ENCODE results near the gene NEXN. TPM values are rescaled to one million over a fixed set of nuclear protein-coding genes. Genes with fewer than 3 reads are reported as not detected.

Gene NEXN
- total RNA-seq (0.39 and 0.81 TPM in 2 replicates), polyA plus RNA-seq (0.07 and 0.09 TPM in 2 replicates), polyA minus RNA-seq (0.17 and 0.21 TPM in 2 replicates)
- total RNA-seq (2013): 4.8 TPM

DNA sequence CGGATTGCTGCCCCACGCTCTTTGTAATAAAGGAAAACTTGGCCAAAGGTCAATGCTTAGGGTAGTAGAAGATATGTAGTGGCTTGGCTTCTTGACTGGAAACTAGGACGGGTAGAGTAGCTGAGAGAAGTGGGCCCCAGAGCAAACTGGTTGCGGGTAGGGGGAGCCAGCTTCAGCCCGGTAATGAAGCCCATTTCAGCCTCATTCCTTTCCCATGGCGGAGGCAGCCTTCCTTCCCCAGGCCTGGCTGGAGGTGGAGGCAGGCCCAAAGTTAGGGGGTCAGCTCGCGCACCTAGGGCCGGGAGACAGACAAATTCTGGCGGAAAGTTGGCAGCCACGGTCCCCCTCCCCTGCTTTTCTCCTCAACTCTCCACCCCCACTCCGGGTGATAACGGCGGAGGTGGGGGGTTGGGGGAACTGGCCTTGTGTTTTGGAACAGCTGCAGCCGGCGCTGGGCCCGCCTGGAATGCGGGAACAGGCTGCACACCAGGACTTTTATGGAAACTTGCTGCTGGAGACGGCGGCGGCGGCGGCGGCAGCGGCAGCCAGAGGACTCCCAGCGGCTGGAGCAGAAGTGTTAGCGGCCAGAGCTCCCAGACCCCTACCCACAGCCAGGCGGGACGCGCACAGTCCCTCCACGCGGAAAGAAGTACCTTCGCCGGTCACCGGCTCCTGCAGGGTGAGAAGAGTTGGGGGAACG is at the start of gene NEXN:
NEXN (plus strand) TSS at position 544 of the 700 bp plus-strand sequence. CDS start 27,483 bp downstream, outside the sequence.
- DNase-seq (peak; percentile 26), ATAC-seq (ENCODE audit: low read depth) (peak; percentile 17)
- Histone ChIP-seq H3K4me2 (replicated peaks; ENCODE audit: low read depth, low read length, poor library complexity, severe bottlenecking) (peak within 1 kb of the TSS; percentile 88), H4K20me1 (ENCODE audit: control insufficient read depth, insufficient read depth, low read length, poor library complexity, severe bottlenecking) (no peaks in the 10 kb centered on the region), H3K4me3 (ENCODE audit: control extremely low read depth in 1 of 5, extremely low read depth in 1 of 5, insufficient read depth in 1 of 5, low read depth in 2 of 5, low read length in 4 of 5) (peak within 1 kb of the TSS in 4 of 5 experiments; percentile 34 to 56 (median 48)), H3K4me1 (ENCODE audit: control insufficient read depth in 2 of 2, insufficient read depth in 2 of 2, low read length in 2 of 2) (peaks cover 11 to 13% of the 10 kb centered on the region in 2 donors), H3K36me3 (replicated peaks in 1 of 2; ENCODE audit: control extremely low read depth in 1 of 2, control insufficient read depth in 1 of 2, extremely low read depth in 1 of 2, insufficient read depth in 2 of 2, low read length in 1 of 2) (no peaks in the 10 kb centered on the region), H2AFZ (ENCODE audit: insufficient read depth, low read depth, low read length, poor library complexity, severe bottlenecking) (peak within 1 kb of the TSS; percentile 56), H3K9ac (ENCODE audit: low read length) (peak within 1 kb of the TSS; percentile 67), H3K79me2 (ENCODE audit: control insufficient read depth, insufficient read depth, low read length) (no peaks in the 10 kb centered on the region), H3K9me3 (ENCODE audit: control extremely low read depth in 1 of 3, control insufficient read depth in 2 of 3, insufficient read depth in 1 of 3, low read length in 2 of 3) (no peaks in the 10 kb centered on the region), H3K27me3 (replicated peaks in 1 of 4; ENCODE audit: control extremely low read depth in 1 of 4, control insufficient read depth in 3 of 4, insufficient read depth in 4 of 4, low read length in 3 of 4) (peaks cover 0 to 12% (median 4%) of the 10 kb centered on the region in 4 experiments), H3K27ac (ENCODE audit: low read length in 2 of 2) (no peak within 1 kb of the TSS)
- H3K27ac Mint-ChIP-seq: no peak within 1 kb of the TSS
- peaks cover 13% of the 10 kb centered on the region for H3K4me1 Mint-ChIP-seq
- intact Hi-C loops (cut with micrococcal nuclease): no loop called here
- TF ChIP-seq EZH2 (IDR thresholded peaks at IDR 0.05; ENCODE audit: borderline replicate concordance, insufficient read depth, low read depth, low read length, poor library complexity, severe bottlenecking) (no peak), CTCF (IDR thresholded peaks at IDR 0.05) (no peak)
- POLR2A ChIA-PET: no interaction called here
- H3K27me3 Mint-ChIP-seq: peaks cover 19% of the 10 kb centered on the region
- WGBS (ENCODE audit: insufficient coverage): 13% methylated on average over 25 of the region's 36 CpGs
- H3K9me3 Mint-ChIP-seq (ENCODE audit: insufficient read depth): peaks cover 2% of the 10 kb centered on the region
- H3K4me3 Mint-ChIP-seq: peak within 1 kb of the TSS; percentile 87
- CTCF ChIA-PET: interaction anchor here (1.1 kb wide), 1 partner anchor 257 kb away, joined by 3 read pairs; no protein-coding TSS in a partner anchor

GRCh38 chr1:77841574-77841973 is 46.9 kb upstream of the NEXN start:
- no peak for ATAC-seq (ENCODE audit: low read depth)
- no peaks in the 10 kb centered on the region for H3K27me3 Mint-ChIP-seq
- ChIA-PET POLR2A (no interaction called here), CTCF (interaction anchor here (0.6 kb wide), 1 partner anchor 165 kb away, joined by 3 read pairs; no protein-coding TSS in a partner anchor)
- no CpG with 5 or more reads among the region's 1 CpG for WGBS (ENCODE audit: insufficient coverage)
- H3K27ac Mint-ChIP-seq: no peak overlapping the region
- no peak for TF ChIP-seq EZH2 (IDR thresholded peaks at IDR 0.05; ENCODE audit: borderline replicate concordance, insufficient read depth, low read depth, low read length, poor library complexity, severe bottlenecking)
- no peak for TF ChIP-seq CTCF (IDR thresholded peaks at IDR 0.05)
- H4K20me1 ChIP-seq (ENCODE audit: control insufficient read depth, insufficient read depth, low read length, poor library complexity, severe bottlenecking): no peaks in the 10 kb centered on the region
- H3K4me2 ChIP-seq (replicated peaks; ENCODE audit: low read depth, low read length, poor library complexity, severe bottlenecking): no peak overlapping the region
- H3K36me3 ChIP-seq (replicated peaks in 1 of 2; ENCODE audit: control extremely low read depth in 1 of 2, control insufficient read depth in 1 of 2, extremely low read depth in 1 of 2, insufficient read depth in 2 of 2, low read length in 1 of 2): peaks cover 3 to 11% of the 10 kb centered on the region in 2 experiments
- H3K27ac ChIP-seq (ENCODE audit: low read length in 2 of 2): no peak overlapping the region
- H3K79me2 ChIP-seq (ENCODE audit: control insufficient read depth, insufficient read depth, low read length): no peaks in the 10 kb centered on the region
- DNase-seq: no peak
- H3K4me1 ChIP-seq (ENCODE audit: control insufficient read depth in 2 of 2, insufficient read depth in 2 of 2, low read length in 2 of 2): no peaks in the 10 kb centered on the region
- intact Hi-C loops (cut with micrococcal nuclease): no loop called here
- H3K4me1 Mint-ChIP-seq: peaks cover 2% of the 10 kb centered on the region
- H3K9me3 ChIP-seq (ENCODE audit: control extremely low read depth in 1 of 3, control insufficient read depth in 2 of 3, insufficient read depth in 1 of 3, low read length in 2 of 3): no peaks in the 10 kb centered on the region
- no peak overlapping the region for H3K9ac ChIP-seq (ENCODE audit: low read length)
- H3K27me3 ChIP-seq (replicated peaks in 1 of 4; ENCODE audit: control extremely low read depth in 1 of 4, control insufficient read depth in 3 of 4, insufficient read depth in 4 of 4, low read length in 3 of 4): no peaks in the 10 kb centered on the region
- no peak overlapping the region for H2AFZ ChIP-seq (ENCODE audit: insufficient read depth, low read depth, low read length, poor library complexity, severe bottlenecking)
- H3K4me3 ChIP-seq (ENCODE audit: control extremely low read depth in 1 of 5, extremely low read depth in 1 of 5, insufficient read depth in 1 of 5, low read depth in 2 of 5, low read length in 4 of 5): no peak overlapping the region
- no peak overlapping the region for H3K4me3 Mint-ChIP-seq
- H3K9me3 Mint-ChIP-seq (ENCODE audit: insufficient read depth): no peaks in the 10 kb centered on the region

All from B cell (primary cell).